HepG2 (cell line): Measurements from ENCODE around the gene ZNF747. TPM values are rescaled to one million over a fixed set of nuclear protein-coding genes. Genes with fewer than 3 reads are reported as not detected.
A peak's percentile ranks its signal among the peaks of the same experiment; 100 is the strongest.

Source experiments
- ATF7 ChIP-seq, 2 experiments: fragments of 450-650 bp in 1 of 2; sonication (generic) in 1 of 2; formaldehyde crosslinking in 1 of 2; IDR thresholded peaks; 2 replicates each; pipeline versions ENCODE4 v1.4.0 to v1.6.1; 2016 to 2020; ENCODE audit warnings: antibody characterized with exemption in 1 of 2, mild to moderate bottlenecking in 1 of 2, missing genetic modification reagents in 1 of 2
- DRAP1 ChIP-seq: IDR thresholded peaks from 2 replicates; pipeline ENCODE4 v1.6.1; 2016; ENCODE audit warnings: missing genetic modification reagents, missing compliant biosample characterization
- E2F2 ChIP-seq: sonication (generic); formaldehyde crosslinking; IDR thresholded peaks from 2 replicates; pipeline ENCODE4 v1.4.0; 2020; ENCODE audit warnings: missing genetic modification reagents, borderline replicate concordance
- ELF3 ChIP-seq: IDR thresholded peaks from 2 replicates; pipeline ENCODE4 v1.6.1; 2016; ENCODE audit warnings: missing genetic modification reagents, missing compliant biosample characterization
- GPN1 ChIP-seq: sonication (generic); formaldehyde crosslinking; IDR thresholded peaks from 2 replicates; pipeline ENCODE4 v1.5.1; 2020; ENCODE audit warnings: missing genetic modification reagents, borderline replicate concordance
- HOMEZ ChIP-seq: IDR thresholded peaks from 2 replicates; pipeline ENCODE4 v1.6.1; 2016; ENCODE audit warnings: low read depth
- KAT2B ChIP-seq: fragments of 150-350 bp; IDR thresholded peaks from 2 replicates; pipeline ENCODE4 v1.6.1; 2014; ENCODE audit warnings: low read depth, low read length, borderline replicate concordance
- KMT2B ChIP-seq: IDR thresholded peaks from 2 replicates; pipeline ENCODE4 v1.6.1; 2016; ENCODE audit warnings: missing genetic modification reagents, missing compliant biosample characterization
- MAFG ChIP-seq: sonication (generic); formaldehyde crosslinking; IDR thresholded peaks from 2 replicates; pipeline ENCODE4 v1.5.1; 2020; ENCODE audit warnings: mild to moderate bottlenecking, missing genetic modification reagents
- MATR3 ChIP-seq: sonication (generic); formaldehyde crosslinking; IDR thresholded peaks from 2 replicates; pipeline ENCODE4 v1.4.0; 2020; ENCODE audit warnings: missing genetic modification reagents
- MIER3 ChIP-seq: IDR thresholded peaks from 2 replicates; pipeline ENCODE4 v1.6.1; 2016; ENCODE audit warnings: missing compliant biosample characterization, borderline replicate concordance
- NCOA5 ChIP-seq: sonication (generic); formaldehyde crosslinking; IDR thresholded peaks from 2 replicates; pipeline ENCODE4 v1.4.0; 2020; ENCODE audit warnings: missing genetic modification reagents
- PLSCR1 ChIP-seq: sonication (generic); formaldehyde crosslinking; IDR thresholded peaks from 2 replicates; pipeline ENCODE4 v1.5.0; 2020; ENCODE audit warnings: missing genetic modification reagents, mild to moderate bottlenecking, borderline replicate concordance
- POLR2AphosphoS5 ChIP-seq: IDR thresholded peaks from 2 replicates; pipeline ENCODE4 v1.6.1; 2012; ENCODE audit warnings: low read depth, low read length
- SIX1 ChIP-seq: sonication (generic); formaldehyde crosslinking; IDR thresholded peaks from 2 replicates; pipeline ENCODE4 v1.4.0; 2020; ENCODE audit warnings: missing genetic modification reagents, borderline replicate concordance
- ZFP36L1 ChIP-seq: sonication (generic); formaldehyde crosslinking; IDR thresholded peaks from 2 replicates; pipeline ENCODE4 v1.8.0; 2022; ENCODE audit warnings: mild to moderate bottlenecking, missing genetic modification reagents, moderate library complexity
- ZNF274 ChIP-seq: sonication (generic); formaldehyde crosslinking; IDR thresholded peaks from 2 replicates; pipeline ENCODE4 v1.5.1; 2020; ENCODE audit warnings: mild to moderate bottlenecking, missing genetic modification reagents
- ZNF512 ChIP-seq: sonication (generic); formaldehyde crosslinking; IDR thresholded peaks from 2 replicates; pipeline ENCODE4 v1.4.0; 2020; ENCODE audit warnings: mild to moderate bottlenecking, missing genetic modification reagents
- ZNF574 ChIP-seq: sonication (generic); formaldehyde crosslinking; IDR thresholded peaks from 2 replicates; pipeline ENCODE4 v1.4.0; 2020; ENCODE audit warnings: missing genetic modification reagents
- ZNF768 ChIP-seq: sonication (generic); formaldehyde crosslinking; IDR thresholded peaks from 2 replicates; pipeline ENCODE4 v1.4.0; 2020; ENCODE audit warnings: missing genetic modification reagents
- polyA plus RNA-seq, 8 experiments: library from polyadenylated mRNA; depleted of rRNA in 3 of 8; stranded (reverse) in 7 of 8; unstranded in 1 of 8; fragments of >200 nt; fragmentation: Illumina TruSeq in 4 of 8; extraction: Trizol in 4 of 8; gene quantifications; 2 replicates each; pipeline versions ENCODE4 v1.2.1 to v1.2.3, GENCODE V29; 2011 to 2016; ENCODE audit warnings: low read depth in 4 of 8, missing spikeins in 1 of 8, mixed read lengths in 1 of 8; ENCODE audit not compliant: insufficient read depth in 1 of 8
- total RNA-seq, 5 experiments: library from RNA; depleted of rRNA; stranded (reverse); fragments of >200 nt; fragmentation: Illumina TruSeq; extraction: Trizol; gene quantifications; 2 replicates each; pipeline ENCODE4 v1.2.3, GENCODE V29; 2016; ENCODE audit warnings: low read depth in 1 of 5

ZNF747 gene
- total and polyA plus RNA-seq, 2 of the 13 experiments (the other 11 are each of a cell fraction or from before 2014, with no cell fraction given), result 7.2 to 10.2 TPM

- peak; percentile 96 for TF ChIP-seq ZNF574 (CRISPR knock-in tag)
- no peak for TF ChIP-seq GPN1 (CRISPR knock-in tag)
- no peak; the same call in 1 of the 2 replicates for TF ChIP-seq ZNF768 (CRISPR knock-in tag)
- peak; percentile 93 for TF ChIP-seq POLR2AphosphoS5
- TF ChIP-seq ZNF512, result no peak
- no peak for TF ChIP-seq NCOA5 (CRISPR knock-in tag)
- peak; percentile 44; the same call in 1 of the 2 replicates for TF ChIP-seq SIX1 (CRISPR knock-in tag)
- peak; percentile 25 for TF ChIP-seq ZFP36L1
- peak; percentile 47; the same call in 1 of the 2 replicates for TF ChIP-seq HOMEZ (CRISPR knock-in tag)
- TF ChIP-seq ATF7 (IDR thresholded peaks at IDR 0.05), result no peak
- TF ChIP-seq ATF7 (CRISPR knock-in tag; IDR thresholded peaks at IDR 0.05), result no peak
- peak; percentile 77; the same call in 1 of the 2 replicates for TF ChIP-seq E2F2 (CRISPR knock-in tag)
- no peak; the same call in none of the 2 replicates for TF ChIP-seq MIER3
- peak; percentile 33; the same call in 1 of the 2 replicates for TF ChIP-seq MAFG (CRISPR knock-in tag)
- no peak for TF ChIP-seq KAT2B
- peak; percentile 78; the same call in 1 of the 2 replicates for TF ChIP-seq ZNF274 (CRISPR knock-in tag)
- TF ChIP-seq KMT2B (CRISPR knock-in tag), result peak; percentile 78; the same call in 1 of the 2 replicates
- TF ChIP-seq ELF3, result peak; percentile 56; the same call in 1 of the 2 replicates
- peak; percentile 99 for TF ChIP-seq DRAP1 (CRISPR knock-in tag)
- TF ChIP-seq PLSCR1 (CRISPR knock-in tag), result no peak
- TF ChIP-seq MATR3 (CRISPR knock-in tag), result 0 out of 2 replicates have a peak, but pooled peaks have one; percentile 29
These were observed 23.5 kb upstream of the ZNF747 start, which contains the start of gene ZNF764 (continued) for GRCh38 chr16:30557957-30558788.
